K562 (cell line): ENCODE data around the gene LBHD1. TPM values are rescaled to one million over a fixed set of nuclear protein-coding genes. Genes with fewer than 3 reads are reported as not detected.
A peak's percentile ranks its signal among the peaks of the same experiment; 100 is the strongest.

Experiments used
- BCOR ChIP-seq: fragments of 450-650 bp; IDR thresholded peaks from 2 replicates; pipeline ENCODE4 v1.6.1; 2016
- CBX1 ChIP-seq: sonication (generic); IDR thresholded peaks from 2 replicates; pipeline ENCODE4 v1.6.1; 2016; ENCODE audit warnings: antibody characterized with exemption, low read depth, mild to moderate bottlenecking
- CBX5 ChIP-seq: IDR thresholded peaks from 2 replicates; pipeline ENCODE4 v1.6.1; 2014; ENCODE audit warnings: low read depth, borderline replicate concordance
- CREB3L1 ChIP-seq: fragments of 450-650 bp; IDR thresholded peaks from 2 replicates; pipeline ENCODE4 v1.6.1; 2014; ENCODE audit warnings: low read depth, mild to moderate bottlenecking, moderate library complexity, borderline replicate concordance
- EHMT2 ChIP-seq: fragments of 450-650 bp; IDR thresholded peaks from 2 replicates; pipeline ENCODE4 v1.6.1; 2018; ENCODE audit warnings: antibody characterized with exemption
- ETV5 ChIP-seq: sonication (generic); formaldehyde crosslinking; IDR thresholded peaks from 2 replicates; pipeline ENCODE4 v1.4.0; 2020; ENCODE audit warnings: low read depth, mild to moderate bottlenecking, missing genetic modification reagents
- GABPA ChIP-seq: fragments of 200-800 bp; sonication (Bioruptor generic); conservative IDR thresholded peaks from 2 replicates; pipeline ENCODE4 v1.6.1; 2016; ENCODE audit warnings: low read depth, missing genetic modification characterization, missing compliant biosample characterization
- GABPB2 ChIP-seq: fragments of 250-450 bp; sonication (Bioruptor Pico); conservative IDR thresholded peaks from 2 replicates; pipeline ENCODE4 v1.5.1; 2021; ENCODE audit warnings: mild to moderate bottlenecking
- KDM1A ChIP-seq, 2 experiments: fragments of 450-650 bp; IDR thresholded peaks; 2 replicates each; pipeline ENCODE4 v1.6.1; 2016; ENCODE audit warnings: mild to moderate bottlenecking in 2 of 2
- MCM2 ChIP-seq: fragments of 450-650 bp; IDR thresholded peaks from 2 replicates; pipeline ENCODE4 v1.6.1; 2017; ENCODE audit warnings: low read depth, mild to moderate bottlenecking
- MEIS2 ChIP-seq: fragments of 450-650 bp; IDR thresholded peaks from 2 replicates; pipeline ENCODE4 v1.6.1; 2014; ENCODE audit warnings: mild to moderate bottlenecking; ENCODE audit not compliant: partially characterized antibody
- MTA3 ChIP-seq: fragments of 450-650 bp; formaldehyde crosslinking; IDR thresholded peaks from 2 replicates; pipeline ENCODE4 v1.6.1; 2017; ENCODE audit warnings: mild to moderate bottlenecking, borderline replicate concordance
- PHF20 ChIP-seq: fragments of 450-650 bp; IDR thresholded peaks from 2 replicates; pipeline ENCODE4 v1.6.1; 2018; ENCODE audit not compliant: partially characterized antibody
- RCOR1 ChIP-seq, 2 experiments: IDR thresholded peaks; 2 replicates each; pipeline ENCODE4 v1.6.1; 2012; ENCODE audit warnings: low read depth in 2 of 2, low read length in 2 of 2, borderline replicate concordance in 1 of 2, improper control_type of control experiment in 1 of 2
- SOX6 ChIP-seq: fragments of 450-650 bp; IDR thresholded peaks from 2 replicates; pipeline ENCODE4 v1.6.1; 2014; ENCODE audit warnings: mild to moderate bottlenecking
- TAF7 ChIP-seq: fragments of 450-650 bp; IDR thresholded peaks from 2 replicates; pipeline ENCODE4 v1.6.1; 2016; ENCODE audit warnings: missing genetic modification characterization, missing compliant biosample characterization
- TRIM28 ChIP-seq: fragments of 450-650 bp; IDR thresholded peaks from 2 replicates; pipeline ENCODE4 v1.6.1; 2017
- ZBTB17 ChIP-seq: fragments of 450-650 bp; formaldehyde crosslinking; IDR thresholded peaks from 2 replicates; pipeline ENCODE4 v1.4.0; 2020; ENCODE audit warnings: mild to moderate bottlenecking
- ZKSCAN1 ChIP-seq: fragments of 150-350 bp; IDR thresholded peaks from 2 replicates; pipeline ENCODE4 v1.6.1; 2016; ENCODE audit warnings: low read depth, low read length
- ZNF584 ChIP-seq: fragments of 200-800 bp; sonication (Bioruptor generic); IDR thresholded peaks from 2 replicates; pipeline ENCODE4 v1.6.1; 2016; ENCODE audit warnings: low read depth, mild to moderate bottlenecking, missing genetic modification characterization, missing compliant biosample characterization
- ZNF830 ChIP-seq: fragments of 250-450 bp; sonication (Bioruptor Pico); IDR thresholded peaks from 2 replicates; pipeline ENCODE4 v1.5.0; 2021; ENCODE audit warnings: mild to moderate bottlenecking
- polyA plus RNA-seq, 8 experiments: library from polyadenylated mRNA; depleted of rRNA in 4 of 8; stranded (reverse) in 5 of 8; unstranded in 3 of 8; fragments of >200 nt; fragmentation: Nextera tagmentation in 2 of 8; fragmentation: Illumina TruSeq in 1 of 8; extraction: Ambion mirVana in 2 of 8; extraction: Trizol in 1 of 8; gene quantifications; 2 replicates each; pipeline versions ENCODE4 v1.2.1 to v1.2.3, GENCODE V29; 2011 to 2014; ENCODE audit warnings: inconsistent platforms in 1 of 8, missing spikeins in 1 of 8
- total RNA-seq, 7 experiments: library from RNA; depleted of rRNA in 6 of 7; stranded (reverse); fragments of >200 nt in 6 of 7; fragmentation: Illumina TruSeq in 2 of 7; extraction: Trizol in 2 of 7; gene quantifications; 2 replicates each; pipeline versions ENCODE4 v1.2.1 to v1.2.3, GENCODE V29; 2011 to 2021; ENCODE audit warnings: low replicate concordance in 1 of 7
- TF ChIP-seq, protein P1 (sequence below): fragments of 250-450 bp; sonication (Bioruptor Pico); IDR thresholded peaks from 2 replicates; pipeline ENCODE4 v1.4.0; 2020; ENCODE audit warnings: mild to moderate bottlenecking
- TF ChIP-seq, protein P2 (sequence below): fragments of 450-650 bp; formaldehyde crosslinking; IDR thresholded peaks from 2 replicates; pipeline ENCODE4 v1.4.0; 2020; ENCODE audit warnings: mild to moderate bottlenecking, mixed read lengths
- TF ChIP-seq, protein P3 (sequence below): fragments of 450-650 bp; IDR thresholded peaks from 2 replicates; pipeline ENCODE4 v1.6.1; 2016

Gene LBHD1
- total and polyA plus RNA-seq, 9 of the 15 experiments (the other 6 are each of a cell fraction or from before 2014, with no cell fraction given) = 2.6 to 28.0 (median 12.5) TPM

GRCh38 chr11:62645946-62646824 is 25.9 kb downstream of the LBHD1 start, which contains the start of gene GANAB (continued):
- peak; percentile 86 for TF ChIP-seq CREB3L1
- TF ChIP-seq ZBTB17 (CRISPR knock-in tag) = 0 out of 2 replicates have a peak, but pooled peaks have one; percentile 66
- peak; percentile 50 for TF ChIP-seq MTA3
- TF ChIP-seq TAF7 (tag) = peak; percentile 89
- 0 out of 2 replicates have a peak, but pooled peaks have one; percentile 35 for TF ChIP-seq TRIM28
- TF ChIP-seq KDM1A (IDR thresholded peaks at IDR 0.05) = no peak
- TF ChIP-seq RCOR1 (IDR thresholded peaks at IDR 0.05; ENCODE audit: borderline replicate concordance in 1 of 2, low read depth in 2 of 2, low read length in 2 of 2) = no peak
- TF ChIP-seq ETV5 (CRISPR knock-in tag) = no peak
- TF ChIP-seq CBX1 = 0 out of 2 replicates have a peak, but pooled peaks have one; percentile 26
- TF ChIP-seq MEIS2 = peak; percentile 2
- TF ChIP-seq, protein P1, sequence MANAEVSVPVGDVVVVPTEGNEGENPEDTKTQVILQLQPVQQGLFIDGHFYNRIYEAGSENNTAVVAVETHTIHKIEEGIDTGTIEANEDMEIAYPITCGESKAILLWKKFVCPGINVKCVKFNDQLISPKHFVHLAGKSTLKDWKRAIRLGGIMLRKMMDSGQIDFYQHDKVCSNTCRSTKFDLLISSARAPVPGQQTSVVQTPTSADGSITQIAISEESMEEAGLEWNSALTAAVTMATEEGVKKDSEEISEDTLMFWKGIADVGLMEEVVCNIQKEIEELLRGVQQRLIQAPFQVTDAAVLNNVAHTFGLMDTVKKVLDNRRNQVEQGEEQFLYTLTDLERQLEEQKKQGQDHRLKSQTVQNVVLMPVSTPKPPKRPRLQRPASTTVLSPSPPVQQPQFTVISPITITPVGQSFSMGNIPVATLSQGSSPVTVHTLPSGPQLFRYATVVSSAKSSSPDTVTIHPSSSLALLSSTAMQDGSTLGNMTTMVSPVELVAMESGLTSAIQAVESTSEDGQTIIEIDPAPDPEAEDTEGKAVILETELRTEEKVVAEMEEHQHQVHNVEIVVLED = peak; percentile 64
- peak; percentile 65 for TF ChIP-seq PHF20
- no peak for TF ChIP-seq ZNF830
- no peak for TF ChIP-seq CBX5
- peak; percentile 8; the same call in 1 of the 2 replicates for TF ChIP-seq ZKSCAN1
- no peak for TF ChIP-seq BCOR
- TF ChIP-seq MCM2 = no peak
- TF ChIP-seq GABPB2 (CRISPR knock-in tag) = no peak
- no peak for TF ChIP-seq SOX6
- TF ChIP-seq, protein P2, sequence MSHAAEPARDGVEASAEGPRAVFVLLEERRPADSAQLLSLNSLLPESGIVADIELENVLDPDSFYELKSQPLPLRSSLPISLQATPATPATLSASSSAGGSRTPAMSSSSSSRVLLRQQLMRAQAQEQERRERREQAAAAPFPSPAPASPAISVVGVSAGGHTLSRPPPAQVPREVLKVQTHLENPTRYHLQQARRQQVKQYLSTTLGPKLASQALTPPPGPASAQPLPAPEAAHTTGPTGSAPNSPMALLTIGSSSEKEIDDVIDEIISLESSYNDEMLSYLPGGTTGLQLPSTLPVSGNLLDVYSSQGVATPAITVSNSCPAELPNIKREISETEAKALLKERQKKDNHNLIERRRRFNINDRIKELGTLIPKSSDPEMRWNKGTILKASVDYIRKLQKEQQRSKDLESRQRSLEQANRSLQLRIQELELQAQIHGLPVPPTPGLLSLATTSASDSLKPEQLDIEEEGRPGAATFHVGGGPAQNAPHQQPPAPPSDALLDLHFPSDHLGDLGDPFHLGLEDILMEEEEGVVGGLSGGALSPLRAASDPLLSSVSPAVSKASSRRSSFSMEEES (CRISPR knock-in tag) = no peak
- peak; percentile 88 for TF ChIP-seq GABPA (tag)
- TF ChIP-seq, protein P3, sequence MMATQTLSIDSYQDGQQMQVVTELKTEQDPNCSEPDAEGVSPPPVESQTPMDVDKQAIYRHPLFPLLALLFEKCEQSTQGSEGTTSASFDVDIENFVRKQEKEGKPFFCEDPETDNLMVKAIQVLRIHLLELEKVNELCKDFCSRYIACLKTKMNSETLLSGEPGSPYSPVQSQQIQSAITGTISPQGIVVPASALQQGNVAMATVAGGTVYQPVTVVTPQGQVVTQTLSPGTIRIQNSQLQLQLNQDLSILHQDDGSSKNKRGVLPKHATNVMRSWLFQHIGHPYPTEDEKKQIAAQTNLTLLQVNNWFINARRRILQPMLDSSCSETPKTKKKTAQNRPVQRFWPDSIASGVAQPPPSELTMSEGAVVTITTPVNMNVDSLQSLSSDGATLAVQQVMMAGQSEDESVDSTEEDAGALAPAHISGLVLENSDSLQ = peak; percentile 86
- TF ChIP-seq ZNF584 (CRISPR knock-in tag) = no peak
- no peak for TF ChIP-seq EHMT2
